ENCODE results near the gene GAL3ST3.

DNA sequence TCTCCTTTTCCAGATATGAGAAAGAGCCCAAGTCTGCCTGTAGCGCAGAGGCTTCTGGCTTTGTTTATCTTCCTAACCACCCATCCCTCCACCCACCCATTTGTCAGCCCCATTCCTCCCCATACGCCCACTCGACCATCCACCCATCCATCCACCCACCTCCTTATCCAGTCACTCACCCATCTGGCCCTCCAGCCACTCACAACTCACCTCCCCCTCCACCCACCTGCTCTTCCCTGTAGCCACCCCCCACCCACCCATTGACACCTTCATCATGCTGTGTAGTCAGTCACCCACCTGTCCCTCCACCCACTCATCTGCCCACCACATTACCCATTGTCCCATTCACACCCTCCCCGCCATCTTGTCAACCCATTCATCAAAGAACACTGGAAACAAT is 31.6 kb downstream of the GAL3ST3 start:
- TF ChIP-seq, protein P1, sequence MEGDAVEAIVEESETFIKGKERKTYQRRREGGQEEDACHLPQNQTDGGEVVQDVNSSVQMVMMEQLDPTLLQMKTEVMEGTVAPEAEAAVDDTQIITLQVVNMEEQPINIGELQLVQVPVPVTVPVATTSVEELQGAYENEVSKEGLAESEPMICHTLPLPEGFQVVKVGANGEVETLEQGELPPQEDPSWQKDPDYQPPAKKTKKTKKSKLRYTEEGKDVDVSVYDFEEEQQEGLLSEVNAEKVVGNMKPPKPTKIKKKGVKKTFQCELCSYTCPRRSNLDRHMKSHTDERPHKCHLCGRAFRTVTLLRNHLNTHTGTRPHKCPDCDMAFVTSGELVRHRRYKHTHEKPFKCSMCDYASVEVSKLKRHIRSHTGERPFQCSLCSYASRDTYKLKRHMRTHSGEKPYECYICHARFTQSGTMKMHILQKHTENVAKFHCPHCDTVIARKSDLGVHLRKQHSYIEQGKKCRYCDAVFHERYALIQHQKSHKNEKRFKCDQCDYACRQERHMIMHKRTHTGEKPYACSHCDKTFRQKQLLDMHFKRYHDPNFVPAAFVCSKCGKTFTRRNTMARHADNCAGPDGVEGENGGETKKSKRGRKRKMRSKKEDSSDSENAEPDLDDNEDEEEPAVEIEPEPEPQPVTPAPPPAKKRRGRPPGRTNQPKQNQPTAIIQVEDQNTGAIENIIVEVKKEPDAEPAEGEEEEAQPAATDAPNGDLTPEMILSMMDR (IDR thresholded peaks at IDR 0.05): no peak
- TF ChIP-seq POLR2A (IDR thresholded peaks at IDR 0.05) (no peak), POLR2AphosphoS5 (IDR thresholded peaks at IDR 0.05) (no peak)
